ENCODE measurements around the gene SLC27A5. TPM values are rescaled to one million over a fixed set of nuclear protein-coding genes. Genes with fewer than 3 reads are reported as not detected.

SLC27A5 gene
- total RNA-seq, 4 donors from 2014 or later, result 2.6 to 7.4 (median 5.5) TPM

GRCh38 chr19:58466760-58467589, 44.8 kb downstream of the SLC27A5 start, which contains the start of gene ZNF324:
Gene ZNF324, plus strand, starts transcription at chr19:58467080. Its CDS starts 2,106 bp downstream, at chr19:58469186.
- H3K36me3 ChIP-seq, result peaks cover 0 to 27% of the 10 kb centered on the region in 2 donors
- no peaks in the 10 kb centered on the region for H3K27me3 ChIP-seq
- TF ChIP-seq POLR2A (IDR thresholded peaks at IDR 0.05), result peak; percentile 59 to 63
- peak; percentile 55 for TF ChIP-seq POLR2AphosphoS5 (IDR thresholded peaks at IDR 0.05)
- TF ChIP-seq, protein P1, sequence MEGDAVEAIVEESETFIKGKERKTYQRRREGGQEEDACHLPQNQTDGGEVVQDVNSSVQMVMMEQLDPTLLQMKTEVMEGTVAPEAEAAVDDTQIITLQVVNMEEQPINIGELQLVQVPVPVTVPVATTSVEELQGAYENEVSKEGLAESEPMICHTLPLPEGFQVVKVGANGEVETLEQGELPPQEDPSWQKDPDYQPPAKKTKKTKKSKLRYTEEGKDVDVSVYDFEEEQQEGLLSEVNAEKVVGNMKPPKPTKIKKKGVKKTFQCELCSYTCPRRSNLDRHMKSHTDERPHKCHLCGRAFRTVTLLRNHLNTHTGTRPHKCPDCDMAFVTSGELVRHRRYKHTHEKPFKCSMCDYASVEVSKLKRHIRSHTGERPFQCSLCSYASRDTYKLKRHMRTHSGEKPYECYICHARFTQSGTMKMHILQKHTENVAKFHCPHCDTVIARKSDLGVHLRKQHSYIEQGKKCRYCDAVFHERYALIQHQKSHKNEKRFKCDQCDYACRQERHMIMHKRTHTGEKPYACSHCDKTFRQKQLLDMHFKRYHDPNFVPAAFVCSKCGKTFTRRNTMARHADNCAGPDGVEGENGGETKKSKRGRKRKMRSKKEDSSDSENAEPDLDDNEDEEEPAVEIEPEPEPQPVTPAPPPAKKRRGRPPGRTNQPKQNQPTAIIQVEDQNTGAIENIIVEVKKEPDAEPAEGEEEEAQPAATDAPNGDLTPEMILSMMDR (IDR thresholded peaks at IDR 0.05), result no peak
- no peak for TF ChIP-seq EP300 (IDR thresholded peaks at IDR 0.05)
- H3K4me3 ChIP-seq, result peak within 1 kb of the TSS; percentile 68 to 90
- ATAC-seq, result peak; percentile 99
- peak within 1 kb of the TSS; percentile 56 to 88 (median 84) for H3K27ac ChIP-seq
- H3K9me3 ChIP-seq, result no peaks in the 10 kb centered on the region
- H3K4me1 ChIP-seq, result peaks cover 0 to 25% (median 3%) of the 10 kb centered on the region in 3 donors
- WGBS, 2 donors (ENCODE audit: low coverage in 1 of 2), result 0 to 6% methylated on average over 1 to 10 of the region's 92 CpGs

DNA sequence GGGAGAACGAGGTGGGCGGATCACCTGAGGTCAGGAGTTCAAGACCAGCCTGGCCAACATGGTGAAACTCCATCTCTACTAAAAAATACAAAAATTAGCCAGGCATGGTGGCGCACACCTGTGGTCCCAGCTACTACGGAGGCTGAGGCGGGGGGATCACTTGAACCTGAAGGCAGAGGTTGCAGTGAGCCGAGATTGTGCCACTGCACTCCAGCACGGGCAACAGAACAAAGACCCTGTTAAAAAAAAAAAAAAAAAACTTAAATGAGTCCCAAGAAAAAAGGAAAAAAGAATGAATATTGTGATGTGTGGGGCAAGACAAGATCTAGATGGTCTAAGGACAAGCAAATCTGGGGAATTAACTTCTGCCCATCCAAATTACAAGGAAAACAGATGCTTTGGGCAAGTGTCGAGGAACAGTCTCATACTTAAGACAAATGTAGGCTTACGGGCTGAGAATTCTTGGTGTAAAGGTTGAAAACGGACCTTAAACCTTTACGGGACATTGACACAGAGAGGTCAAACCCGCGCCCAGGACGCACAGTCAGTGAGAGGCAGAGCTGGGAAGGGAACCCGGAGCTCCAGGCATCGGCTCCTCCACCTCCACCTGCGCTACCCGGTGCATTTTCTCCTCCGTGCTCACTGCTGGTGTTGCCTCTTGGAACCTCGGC, 45.6 kb downstream of the SLC27A5 start:
- Histone ChIP-seq H3K4me1 (peaks cover 0 to 25% (median 3%) of the 10 kb centered on the region in 3 donors), H3K27me3 (no peaks in the 10 kb centered on the region), H3K27ac (peak overlapping the region in 1 of 4 donors; percentile 88), H3K36me3 (peaks cover 0 to 21% of the 10 kb centered on the region in 2 donors), H3K4me3 (peak overlapping the region; percentile 12 to 68), H3K9me3 (no peaks in the 10 kb centered on the region)
- no peak for TF ChIP-seq EP300 (IDR thresholded peaks at IDR 0.05)
- TF ChIP-seq, protein P1 (IDR thresholded peaks at IDR 0.05), result no peak
- no peak for TF ChIP-seq POLR2AphosphoS5 (IDR thresholded peaks at IDR 0.05)
- peak; percentile 35 for ATAC-seq
- 23 to 32% methylated on average over 14 to 19 of the region's 20 CpGs for WGBS, 2 donors (ENCODE audit: low coverage in 1 of 2)

DNA sequence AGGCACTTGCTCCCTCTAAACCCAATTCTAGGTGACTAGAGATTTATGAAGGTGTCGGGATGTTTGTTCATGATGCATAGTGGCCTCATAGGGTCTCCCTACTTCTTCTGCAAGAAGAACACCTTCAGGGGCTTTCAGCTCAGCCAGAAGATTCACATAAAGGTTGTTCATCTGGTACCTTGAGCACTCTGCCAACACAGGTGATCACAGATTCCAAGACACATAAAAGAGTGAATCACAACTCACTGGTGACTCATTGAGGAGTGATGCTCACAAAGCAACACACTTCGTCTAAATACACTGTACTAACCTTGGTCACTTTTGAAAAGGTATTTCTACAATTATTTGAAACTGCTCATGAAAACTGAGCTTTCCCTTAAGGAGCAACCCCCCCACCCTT, 51.8 kb downstream of the SLC27A5 start:
- TF ChIP-seq, protein P1 (IDR thresholded peaks at IDR 0.05), result no peak
- no peak for TF ChIP-seq EP300 (IDR thresholded peaks at IDR 0.05)
- no peak for TF ChIP-seq POLR2AphosphoS5 (IDR thresholded peaks at IDR 0.05)
- TF ChIP-seq POLR2A (IDR thresholded peaks at IDR 0.05), result no peak
- no peak overlapping the region for H3K4me3 ChIP-seq
- H3K4me1 ChIP-seq, result no peaks in the 10 kb centered on the region
- peaks cover 0 to 38% of the 10 kb centered on the region in 2 donors for H3K36me3 ChIP-seq
- WGBS, 2 donors (ENCODE audit: low coverage in 1 of 2), result 87 to 100% methylated on average over 1 to 2 of the region's 2 CpGs
- no peak overlapping the region for H3K27ac ChIP-seq
- H3K27me3 ChIP-seq, result no peaks in the 10 kb centered on the region
- no peak for ATAC-seq
- no peaks in the 10 kb centered on the region for H3K9me3 ChIP-seq

DNA sequence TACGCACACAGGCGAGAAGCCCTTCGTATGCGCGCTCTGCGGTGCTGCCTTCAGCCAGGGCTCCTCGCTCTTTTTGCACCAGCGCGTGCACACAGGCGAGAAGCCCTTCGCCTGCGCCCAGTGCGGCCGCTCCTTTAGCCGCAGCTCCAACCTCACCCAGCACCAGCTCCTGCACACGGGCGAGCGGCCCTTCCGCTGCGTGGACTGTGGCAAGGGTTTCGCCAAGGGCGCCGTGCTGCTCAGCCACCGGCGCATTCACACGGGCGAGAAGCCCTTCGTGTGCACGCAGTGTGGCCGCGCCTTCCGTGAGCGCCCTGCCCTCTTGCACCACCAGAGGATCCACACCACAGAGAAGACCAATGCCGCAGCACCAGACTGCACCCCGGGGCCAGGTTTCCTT, 55.7 kb downstream of the SLC27A5 start:
- ATAC-seq, result no peak
- H3K4me3 ChIP-seq, result no peak overlapping the region
- no CpG with 5 or more reads among the region's 35 CpGs for WGBS, 2 donors (ENCODE audit: low coverage in 1 of 2)
- no peaks in the 10 kb centered on the region for H3K27me3 ChIP-seq
- peaks cover 0 to 15% (median 0%) of the 10 kb centered on the region in 3 donors for H3K4me1 ChIP-seq
- no peak overlapping the region for H3K27ac ChIP-seq
- peaks cover 0 to 54% of the 10 kb centered on the region in 2 donors for H3K36me3 ChIP-seq
- no peak for TF ChIP-seq EP300 (IDR thresholded peaks at IDR 0.05)
- TF ChIP-seq POLR2A (IDR thresholded peaks at IDR 0.05), result no peak
- no peak for TF ChIP-seq POLR2AphosphoS5 (IDR thresholded peaks at IDR 0.05)
- TF ChIP-seq, protein P1 (IDR thresholded peaks at IDR 0.05), result no peak
- no peaks in the 10 kb centered on the region for H3K9me3 ChIP-seq
